AG08396 (cell line): Measurements from ENCODE around the gene CEP85.
"Not testable (repeated sequence)": the region's sequence is repeated elsewhere in the genome, so short reads cannot be mapped to it uniquely, and the experiment has no call there.

ENCODE experiments used
- DNase-seq: peaks from one replicate; pipeline ENCODE4 v3.0.0; 2012; ENCODE audit warnings: low spot score, mixed read lengths

Gene CEP85

GRCh38 chr1:26225033-26225831 lies 8.8 kb upstream of the CEP85 start:
- peak; percentile 43 for DNase-seq

DNA sequence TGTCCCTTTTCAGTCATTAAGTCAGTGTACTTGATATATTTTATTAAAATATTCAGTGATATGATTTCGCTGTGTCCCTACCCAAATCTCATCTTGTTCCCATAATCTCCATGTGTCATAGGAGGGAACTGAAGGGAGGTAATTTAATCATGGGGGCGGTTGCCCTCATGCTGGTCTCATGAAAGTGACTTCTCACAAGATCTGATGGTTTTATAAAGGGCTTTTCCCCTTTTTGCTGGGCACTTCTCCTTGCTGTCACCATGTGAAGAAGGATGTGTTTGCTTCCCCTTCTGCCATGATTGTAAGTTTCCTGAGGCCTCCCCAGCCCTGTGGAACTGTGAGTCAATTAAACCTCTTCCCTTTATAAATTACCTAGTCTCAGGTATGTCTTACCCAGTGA lies 3.3 kb upstream of the CEP85 start:
- not testable (repeated sequence) for DNase-seq

GRCh38 chr1:26234644-26235370 lies 807 bp downstream of the CEP85 start:
- no peak for DNase-seq

GRCh38 chr1:26237230-26237966 lies 3.4 kb downstream of the CEP85 start:
- DNase-seq: no peak

GRCh38 chr1:26239936-26240335 lies 5.9 kb downstream of the CEP85 start:
- DNase-seq: no peak

DNA sequence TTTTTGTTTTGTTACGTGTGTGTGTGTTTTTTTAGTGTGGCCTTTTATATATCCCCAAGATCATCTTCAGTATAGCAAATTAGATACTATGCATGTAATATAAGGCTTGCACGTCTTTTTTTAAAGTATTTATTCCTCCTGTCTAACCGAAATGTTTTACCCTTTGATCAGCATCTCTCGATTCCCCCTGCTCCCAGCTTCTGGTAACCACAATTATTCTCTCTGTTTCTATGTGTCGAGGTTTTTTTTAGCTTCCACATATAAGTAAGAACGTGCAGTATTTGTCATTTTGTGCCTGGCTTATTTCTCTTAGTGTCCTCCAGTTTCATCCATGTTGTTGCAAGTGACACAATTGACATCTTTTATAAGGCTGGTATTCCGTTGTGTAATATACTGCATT lies 18.7 kb downstream of the CEP85 start:
- no peak for DNase-seq

- no peak for DNase-seq
These were observed 20.4 kb downstream of the CEP85 start for GRCh38 chr1:26254404-26254803.

GRCh38 chr1:26257222-26257621 lies 23.2 kb downstream of the CEP85 start:
- no peak for DNase-seq

- DNase-seq: no peak
These were observed 25.0 kb downstream of the CEP85 start for GRCh38 chr1:26259005-26259404.

GRCh38 chr1:26259578-26259977 lies 25.6 kb downstream of the CEP85 start:
- no peak for DNase-seq

- no peak for DNase-seq
These were observed 29.2 kb downstream of the CEP85 start for GRCh38 chr1:26263212-26263611.

DNA sequence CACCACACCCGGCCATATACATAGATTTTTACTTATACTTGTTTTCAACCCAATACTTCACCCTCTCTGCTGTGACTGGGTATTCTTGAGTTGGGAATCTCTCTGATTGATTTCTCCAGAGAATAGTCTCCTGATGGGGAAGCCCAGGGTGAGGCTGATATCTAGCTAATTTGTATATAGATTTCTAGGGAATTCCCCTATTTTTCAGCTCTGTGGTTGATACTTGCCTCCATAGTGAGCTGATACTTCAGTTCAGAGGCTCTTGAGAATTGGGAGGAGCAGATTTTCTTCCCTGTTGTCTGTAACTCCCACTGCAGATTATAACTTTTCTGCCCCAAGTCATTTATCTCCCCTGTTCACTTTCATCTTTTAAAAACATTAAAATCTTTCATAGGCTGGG lies 31.4 kb downstream of the CEP85 start:
- DNase-seq: no peak

DNA sequence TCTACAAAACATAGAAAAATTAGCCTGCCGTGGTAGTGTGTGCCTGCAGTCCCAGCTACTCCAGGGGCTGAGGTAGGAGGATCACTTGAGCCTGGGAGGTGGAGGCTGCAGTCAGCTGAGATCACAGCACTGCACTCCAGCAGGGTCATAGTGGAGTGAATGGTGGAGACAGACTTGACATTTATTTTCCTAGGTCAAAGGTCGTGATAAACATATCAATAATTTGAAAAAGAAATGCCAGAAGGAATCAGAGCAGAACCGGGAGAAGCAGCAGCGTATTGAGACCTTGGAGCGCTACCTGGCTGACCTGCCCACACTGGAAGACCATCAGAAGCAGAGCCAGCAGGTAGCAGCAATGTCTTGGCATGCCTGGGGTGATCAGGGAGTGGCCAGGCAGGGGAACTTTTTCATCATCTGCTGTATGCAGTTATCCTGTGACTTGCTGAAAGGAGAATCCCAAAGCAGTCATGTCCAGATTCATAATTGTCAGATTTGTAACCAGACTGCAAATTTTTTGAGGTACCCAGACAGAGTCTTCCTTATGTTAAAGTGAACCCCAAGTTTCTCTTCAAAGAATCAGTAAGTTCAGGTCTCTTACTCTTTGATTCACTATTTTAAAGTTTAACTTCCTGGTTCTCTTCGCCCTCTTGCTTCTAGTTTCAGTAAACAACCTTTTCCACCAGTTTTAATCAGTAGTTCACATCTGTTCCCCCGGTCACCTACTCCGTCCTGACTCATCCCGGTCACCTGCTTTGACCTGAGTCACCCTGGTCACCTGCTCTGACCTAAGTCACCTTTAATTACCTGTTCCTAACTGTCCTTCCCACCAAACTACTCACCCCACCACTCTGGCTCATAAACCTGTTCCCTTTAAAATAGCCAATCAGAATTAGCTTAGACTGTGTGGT lies 34.5 kb downstream of the CEP85 start:
- no peak for DNase-seq

- no peak for DNase-seq
These were observed 35.2 kb downstream of the CEP85 start for GRCh38 chr1:26269198-26269550.

DNA sequence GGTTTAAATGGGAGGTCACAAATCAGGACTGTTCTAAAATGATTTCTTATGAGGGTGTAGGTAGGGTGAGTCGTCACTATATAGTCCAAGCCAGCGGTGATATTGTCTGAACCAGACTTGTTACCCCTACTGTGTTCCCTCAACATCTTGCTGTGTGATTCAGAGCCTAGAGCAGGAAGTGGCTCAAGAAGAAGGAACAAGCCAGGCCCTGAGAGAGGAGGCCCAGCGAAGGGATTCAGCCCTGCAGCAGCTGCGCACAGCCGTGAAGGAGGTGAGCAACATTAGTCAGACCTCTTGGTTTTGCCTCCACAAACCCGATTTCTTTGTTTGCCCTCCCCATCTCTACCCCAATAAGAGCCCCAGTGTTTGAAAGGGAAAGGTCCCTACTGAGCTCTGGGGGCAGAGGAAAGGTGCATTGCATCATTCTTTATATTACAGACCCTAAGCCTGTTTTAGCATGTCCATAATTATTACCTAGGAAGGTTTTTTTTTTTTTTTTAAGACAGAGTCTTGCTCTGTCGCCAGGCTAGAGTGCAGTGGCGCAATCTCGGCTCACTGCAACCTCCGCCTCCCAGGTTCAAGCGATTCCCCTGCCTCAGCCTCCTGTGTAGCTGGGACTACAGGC lies 40.9 kb downstream of the CEP85 start:
- DNase-seq: no peak

DNA sequence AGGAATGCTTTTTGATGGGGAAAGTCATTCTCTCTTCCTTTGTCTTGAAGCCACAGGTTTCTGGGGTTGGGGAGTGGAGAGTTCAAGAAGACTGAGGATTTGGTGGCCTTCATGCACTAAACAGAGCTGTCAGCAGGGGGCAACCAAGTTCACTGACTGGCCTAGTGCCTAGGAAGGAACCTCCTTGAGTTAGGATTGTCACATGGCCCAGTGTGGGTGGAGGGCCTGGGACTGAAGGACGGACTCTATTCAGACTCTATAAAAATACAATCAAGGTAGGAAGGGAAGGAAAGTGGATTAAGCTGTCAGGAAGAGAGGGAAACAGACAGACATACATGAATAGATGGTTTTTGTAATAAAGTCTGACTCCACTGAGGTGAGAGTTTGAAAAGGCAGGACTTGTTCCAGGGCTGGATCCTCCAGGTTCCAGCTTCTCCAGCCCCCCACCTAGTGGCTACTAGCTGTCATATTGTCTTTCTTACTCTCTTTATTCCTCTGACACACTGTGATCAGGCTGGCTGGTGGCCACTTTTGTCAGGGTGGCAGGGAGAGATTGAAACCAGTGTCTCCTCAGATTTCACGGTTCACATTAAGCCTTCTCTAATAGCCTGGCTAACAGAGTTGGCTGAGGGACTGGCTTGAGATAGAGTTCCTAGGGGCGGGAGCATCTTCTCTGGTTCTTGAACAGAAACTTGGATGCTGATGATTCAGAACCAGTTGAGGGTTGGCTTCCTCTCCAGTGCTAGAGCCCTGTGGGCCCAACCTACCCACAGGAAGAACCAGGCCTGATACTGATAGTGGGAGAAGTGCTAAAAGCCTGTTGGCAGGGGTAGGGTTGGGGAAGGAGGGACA lies 41.8 kb downstream of the CEP85 start:
- peak; percentile 83 for DNase-seq

- DNase-seq: no peak
These were observed 42.4 kb downstream of the CEP85 start for GRCh38 chr1:26276432-26276838.

GRCh38 chr1:26277261-26277661 lies 43.3 kb downstream of the CEP85 start:
- DNase-seq: no peak

DNA sequence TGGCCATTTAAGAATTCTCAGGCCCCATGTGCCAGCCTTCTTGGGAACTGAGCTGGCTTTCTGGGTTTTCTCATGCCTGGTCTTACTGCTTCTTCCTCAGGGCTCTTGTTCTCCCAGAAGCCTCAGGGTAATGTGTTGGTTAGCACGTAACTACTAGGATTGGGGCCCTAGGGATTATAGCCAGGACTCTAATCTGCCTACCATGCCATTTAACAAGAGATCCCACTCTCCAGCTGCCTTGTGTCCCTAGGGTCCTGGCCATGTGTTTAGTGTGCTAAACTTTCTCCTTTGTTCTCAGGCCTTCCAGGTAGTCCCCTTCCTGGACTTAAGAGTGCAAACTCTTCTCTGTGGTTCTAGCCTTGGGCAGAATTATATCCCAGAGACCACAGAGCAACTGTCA lies 43.7 kb downstream of the CEP85 start:
- no peak for DNase-seq

GRCh38 chr1:26278303-26278702 lies 44.3 kb downstream of the CEP85 start:
- peak; percentile 74 for DNase-seq
